Right ventricle myocardium superior (tissue), 1 donor: ENCODE data around the gene MYBL2. TPM values are rescaled to one million over a fixed set of nuclear protein-coding genes. Genes with fewer than 3 reads are reported as not detected.

Experiments used
- ATAC-seq: fragments of 200-7000 bp; cut with Tn5 transposase; one replicate; pipeline ENCODE4 v1.9.1; 2020; ENCODE audit warnings: mild to moderate bottlenecking; ENCODE audit not compliant: poor library complexity
- DNase-seq: peaks from one replicate; pipeline ENCODE4 v3.0.0-alpha.2; 2020
- intact Hi-C: fragments of 100-400 bp; cut with DNase I; formaldehyde crosslinking; loops from one replicate; pipeline ENCODE4 v1.11.2; 2022
- total RNA-seq: library from RNA; stranded (reverse); fragmentation: NEBNext Ultra II Directional; extraction: Animal tissue kit (Norgen Biotek cat#: 25700); gene quantifications from one replicate; pipeline ENCODE4 v1.2.1, GENCODE V29; 2021
- donor health status: DM: no; HTN: yes; CAD: no; lungs with severe emphysema.

MYBL2 gene
- total RNA-seq, 1 donor from 2014 or later = 0.78 TPM

DNA sequence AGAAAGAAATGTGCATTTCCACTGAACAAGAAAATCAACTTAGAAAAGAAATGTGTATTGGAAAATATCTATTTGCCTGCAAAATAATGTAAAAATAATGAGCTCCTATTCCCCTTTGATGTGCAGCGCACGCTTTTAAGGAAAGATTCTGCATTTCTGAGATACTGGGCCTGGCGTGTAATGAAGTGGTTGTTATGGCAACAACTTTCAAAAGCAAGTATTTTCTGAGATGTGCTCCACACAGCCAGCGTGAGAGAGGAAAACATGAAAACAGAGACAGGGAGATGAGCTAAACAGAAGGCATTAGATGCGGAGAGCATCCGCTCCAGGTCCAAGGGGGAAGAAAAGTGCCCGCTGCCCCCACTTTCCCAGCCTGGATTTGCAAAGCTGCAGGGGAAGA, 99.0 kb downstream of the MYBL2 start:
- no peak for DNase-seq
- intact Hi-C loops = no loop called here
- no peak for ATAC-seq

Other genes starting within 250 kb of the MYBL2 start
- 48.7 TPM for gene SRSF6, start 209.2 kb upstream of the MYBL2 start, total RNA-seq
- 4.1 TPM for gene L3MBTL1, start 159.4 kb upstream of the MYBL2 start, total RNA-seq
- 0.38 TPM for gene SGK2, start 108.1 kb upstream of the MYBL2 start, total RNA-seq
- 5.5 TPM for gene IFT52, start 76.2 kb upstream of the MYBL2 start, total RNA-seq
- not detected for gene GTSF1L, start 59.9 kb downstream of the MYBL2 start, total RNA-seq
- 0.46 TPM for gene TOX2, start 247.7 kb downstream of the MYBL2 start, total RNA-seq